IPS-11a (cell line): ENCODE measurements around the gene CERS1.

Experiments used
- H3K4me3 ChIP-seq: one replicate; pipeline ENCODE4 v1.5.1; 2013; ENCODE audit warnings: low read depth, low read length, control low read depth

The CERS1 gene

GRCh38 chr19:18899624-18900560 lies 3.9 kb upstream of the CERS1 start:
- no peak overlapping the region for H3K4me3 ChIP-seq

GRCh38 chr19:18898607-18899408 lies 2.9 kb upstream of the CERS1 start:
- no peak overlapping the region for H3K4me3 ChIP-seq

GRCh38 chr19:18898081-18898606 lies 2.2 kb upstream of the CERS1 start:
- H3K4me3 ChIP-seq: no peak overlapping the region

DNA sequence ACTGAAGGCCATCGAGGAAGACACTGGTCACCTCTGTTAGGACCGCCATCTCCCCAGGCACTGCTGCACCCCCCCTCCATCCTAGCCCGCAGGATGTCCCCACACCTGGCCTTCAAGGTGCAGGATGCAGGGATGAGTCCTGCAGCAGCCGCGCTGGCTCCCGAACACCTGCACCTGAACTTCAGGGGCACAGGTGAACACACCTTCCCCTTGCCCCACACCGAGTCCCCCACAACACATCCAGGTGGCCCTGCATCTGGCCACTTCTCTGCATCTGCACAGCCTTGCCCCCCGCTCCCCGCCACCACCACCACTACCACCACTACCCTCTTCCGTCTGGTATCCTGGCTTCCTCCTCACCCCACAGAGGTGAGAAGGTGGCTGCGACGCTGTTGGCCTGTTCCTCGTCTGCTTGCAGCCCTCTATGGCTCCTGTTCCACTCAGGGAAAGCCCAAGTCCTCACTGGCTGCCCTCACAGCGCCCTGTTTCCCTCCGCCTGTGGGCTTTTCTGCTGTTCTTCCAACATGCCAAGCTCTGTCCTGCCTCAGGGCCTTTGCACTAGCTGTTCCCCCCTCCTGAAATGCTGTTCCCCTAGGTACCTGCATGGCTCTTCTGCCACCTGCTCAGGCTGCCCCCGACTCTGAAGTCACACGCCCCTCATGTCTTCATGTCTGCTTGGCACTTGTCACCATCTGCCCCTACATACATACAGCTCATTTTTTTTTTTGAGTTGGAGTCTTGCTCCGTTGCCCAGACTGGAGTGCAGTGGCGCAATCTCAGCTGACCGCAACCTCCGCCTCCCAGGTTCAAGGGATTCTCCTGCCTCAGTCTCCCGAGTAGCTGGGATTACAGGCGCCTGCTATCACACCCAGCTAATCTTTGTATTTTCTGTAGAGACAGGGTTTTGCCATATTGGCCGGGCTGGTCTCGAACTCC lies 1.4 kb upstream of the CERS1 start:
- H3K4me3 ChIP-seq: no peak overlapping the region

DNA sequence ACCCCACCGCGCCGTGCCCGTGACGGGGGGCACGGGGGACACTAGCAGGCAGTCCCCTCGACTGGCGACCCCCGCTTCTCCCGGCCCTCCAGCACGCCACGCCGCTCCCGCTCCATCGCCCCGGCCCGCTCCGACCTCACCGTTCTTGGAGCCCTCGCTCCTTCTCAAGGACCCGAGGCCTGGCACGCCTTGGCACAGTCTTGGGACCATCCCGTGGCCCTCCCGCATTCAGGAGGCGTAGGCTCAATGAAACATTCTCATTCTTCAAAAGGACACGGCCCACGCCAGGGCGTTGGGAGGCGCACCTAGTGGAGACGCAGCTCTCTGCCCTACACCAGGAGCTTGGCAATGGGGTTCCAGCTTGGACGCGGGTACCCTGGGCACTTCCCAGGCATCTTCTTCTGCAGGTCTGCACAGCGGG lies 473 bp upstream of the CERS1 start:
- H3K4me3 ChIP-seq: no peak overlapping the region

DNA sequence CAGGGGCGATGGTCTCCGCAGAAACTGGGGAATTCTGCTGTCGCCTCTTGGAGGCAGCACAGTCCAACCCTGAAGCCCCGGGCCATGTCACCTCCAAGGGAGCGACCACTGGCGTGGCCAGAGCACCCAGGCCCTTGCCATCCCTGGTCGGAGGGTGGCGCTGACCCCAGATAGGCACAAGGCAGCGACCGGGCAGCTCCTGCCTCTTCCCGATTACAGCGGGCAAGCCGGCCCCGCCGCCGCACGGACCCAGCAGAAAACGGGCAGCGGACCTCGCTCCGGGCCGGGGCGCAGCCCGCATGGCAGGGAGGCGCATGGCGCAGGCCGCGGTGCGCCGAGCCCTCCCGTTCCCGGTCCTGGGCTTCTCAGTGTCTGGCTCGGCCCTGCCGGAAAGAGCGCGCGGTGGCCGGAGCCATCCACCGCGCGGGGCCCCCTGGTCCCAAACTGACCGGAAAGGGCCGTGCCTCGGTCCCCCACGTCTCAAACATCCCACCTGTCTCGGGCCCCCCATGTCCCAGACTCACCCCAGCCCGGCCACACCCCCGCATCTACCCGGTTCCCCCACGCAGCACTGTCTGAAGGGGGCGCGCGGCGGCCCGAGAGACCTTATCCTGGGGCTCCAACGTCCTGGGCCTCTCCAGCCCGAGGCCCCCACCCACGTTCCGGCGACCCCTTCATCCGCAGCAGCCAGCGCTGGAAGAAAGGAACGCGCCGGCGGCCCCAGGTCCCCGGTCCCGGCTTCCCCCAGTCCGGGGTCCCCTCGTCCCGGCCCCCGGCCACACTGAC lies 727 bp downstream of the CERS1 start:
- H3K4me3 ChIP-seq: peak overlapping the region; percentile 63

GRCh38 chr19:18894254-18895037 lies 1.5 kb downstream of the CERS1 start:
- H3K4me3 ChIP-seq: peak overlapping the region; percentile 63

DNA sequence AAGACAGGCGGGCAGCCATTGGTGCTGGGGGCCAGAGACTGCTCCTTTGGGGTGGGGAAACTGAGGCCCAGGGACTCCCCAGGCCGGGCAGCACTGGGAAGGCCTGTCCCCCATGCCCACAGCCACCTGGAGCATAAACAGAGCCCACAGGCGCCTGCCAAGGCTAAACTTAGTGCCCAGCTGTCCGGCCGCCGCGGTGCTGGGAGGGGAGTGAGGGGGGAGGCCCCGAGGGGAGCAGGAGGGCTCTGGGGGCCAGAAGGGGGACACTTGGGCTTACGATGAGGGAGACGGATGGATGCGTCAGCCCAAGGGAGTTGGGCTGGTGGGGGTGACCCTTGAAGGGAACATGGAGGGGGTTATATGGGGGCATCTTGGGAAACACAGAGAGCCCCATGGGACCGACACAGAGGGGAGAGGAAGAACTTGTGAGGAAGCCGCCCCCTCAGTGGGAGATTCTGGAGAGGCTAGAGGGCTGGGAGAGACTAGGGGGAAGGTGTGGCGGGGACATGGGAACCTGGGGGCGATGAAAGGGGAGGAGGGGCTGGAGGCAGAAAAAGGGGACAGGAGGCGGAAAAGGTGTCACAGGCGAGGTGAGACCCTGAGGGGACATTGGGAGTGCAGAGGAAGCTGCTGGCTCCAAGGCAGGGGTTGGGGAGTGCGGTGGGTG lies 2.2 kb downstream of the CERS1 start:
- H3K4me3 ChIP-seq: no peak overlapping the region

DNA sequence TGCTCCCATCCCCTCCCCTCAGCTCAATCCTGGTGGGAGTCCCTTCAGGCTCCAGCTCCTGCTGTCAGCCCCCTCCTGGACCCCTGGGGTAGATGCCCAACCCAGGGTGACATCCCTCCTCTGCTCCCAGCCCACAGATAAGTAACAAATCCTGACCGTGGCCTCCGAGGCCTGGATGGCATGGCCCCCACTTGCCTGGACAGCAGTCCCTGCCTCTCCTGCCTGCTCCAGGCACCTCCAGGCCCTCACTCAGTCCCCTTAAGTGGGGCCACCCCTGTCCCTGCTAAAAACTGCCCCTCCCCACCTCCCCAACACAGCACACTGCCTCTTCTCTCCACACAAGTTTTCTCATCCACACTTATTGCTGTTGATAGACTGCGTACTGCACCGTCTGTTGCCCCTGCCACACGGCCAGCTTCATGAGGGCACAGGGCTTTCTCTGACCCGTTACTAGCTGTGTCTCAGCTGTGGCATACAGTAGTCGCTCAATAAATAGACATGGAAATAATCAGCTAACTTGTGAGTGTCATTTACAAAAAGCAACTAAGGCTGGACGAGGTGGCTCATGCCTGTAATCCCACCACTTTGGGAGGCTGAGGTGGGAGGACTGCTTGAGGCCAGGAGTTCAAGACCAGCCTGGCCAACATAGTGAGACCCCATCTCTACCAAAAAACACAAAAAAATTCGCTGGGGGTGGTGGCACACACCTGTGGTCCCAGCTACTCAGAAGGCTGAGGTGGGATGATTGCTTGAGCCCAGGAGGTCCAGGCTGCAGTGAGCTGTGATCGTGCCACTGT lies 5.8 kb downstream of the CERS1 start:
- H3K4me3 ChIP-seq: no peak overlapping the region

DNA sequence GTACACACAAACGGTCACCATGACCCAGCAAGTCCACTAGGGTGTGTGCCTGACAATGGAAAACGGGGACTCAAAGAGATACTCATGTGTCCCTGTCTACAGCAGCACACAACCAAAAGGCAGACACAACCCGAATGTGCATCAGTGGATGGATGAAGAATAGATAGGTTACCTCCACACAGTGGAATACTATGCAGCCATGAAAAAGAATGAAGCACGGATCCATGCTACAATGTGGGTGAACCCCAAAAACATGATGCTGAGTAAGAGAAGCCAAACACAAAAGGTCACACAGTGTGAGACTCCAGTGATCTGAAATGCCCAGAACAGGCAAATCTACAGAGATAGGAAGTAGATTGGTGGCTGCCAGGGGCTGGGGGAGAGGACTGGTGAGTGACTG lies 9.0 kb downstream of the CERS1 start:
- H3K4me3 ChIP-seq: no peak overlapping the region

GRCh38 chr19:18883526-18884304 lies 12.2 kb downstream of the CERS1 start:
- H3K4me3 ChIP-seq: no peak overlapping the region

- H3K4me3 ChIP-seq: no peak overlapping the region
Measured at GRCh38 chr19:18881491-18881890, 14.5 kb downstream of the CERS1 start.

DNA sequence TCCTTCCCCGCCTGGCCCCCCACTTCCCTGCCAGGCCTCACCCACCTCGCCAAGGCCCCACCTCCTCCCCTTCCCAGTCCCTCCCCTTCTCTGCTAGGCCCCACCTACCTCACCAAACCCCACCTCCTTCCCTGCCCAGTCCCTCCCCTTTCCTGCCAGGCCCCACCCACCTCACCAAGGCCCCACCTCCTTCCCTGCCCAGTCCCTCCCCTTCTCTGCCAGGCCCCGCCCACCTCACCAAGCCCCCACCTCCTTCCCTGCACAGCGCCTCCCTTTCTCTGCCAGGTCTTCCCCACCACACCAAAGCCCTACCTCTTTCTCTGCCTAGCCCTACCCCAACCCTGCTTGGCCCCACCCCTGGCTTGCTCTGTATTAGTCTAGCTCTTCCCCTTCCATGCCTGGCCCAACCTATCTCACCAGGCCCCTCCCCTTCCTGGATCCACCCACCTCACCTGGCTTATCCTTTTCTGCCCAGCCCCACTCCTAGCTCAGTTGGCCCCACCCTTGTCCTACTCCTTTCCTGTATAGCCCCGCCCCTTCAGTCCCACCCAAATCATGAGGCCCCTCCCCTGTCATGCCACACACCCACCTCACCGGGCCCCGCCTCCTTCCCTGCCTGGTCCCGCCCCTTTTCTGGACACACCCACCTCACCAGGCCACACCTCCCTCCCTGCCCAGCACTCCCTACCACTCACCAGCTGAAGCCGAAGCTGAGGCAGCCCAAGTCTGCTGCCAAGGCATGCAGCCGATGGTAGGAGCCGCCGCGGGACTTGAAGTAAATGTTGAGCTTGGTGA lies 16.2 kb downstream of the CERS1 start:
- no peak overlapping the region for H3K4me3 ChIP-seq

- no peak overlapping the region for H3K4me3 ChIP-seq
Measured at GRCh38 chr19:18878858-18879578, 16.9 kb downstream of the CERS1 start.

- H3K4me3 ChIP-seq: no peak overlapping the region
Measured at GRCh38 chr19:18878058-18878797, 17.7 kb downstream of the CERS1 start.
